Measurements from ENCODE around the gene COMT. TPM values are rescaled to one million over a fixed set of nuclear protein-coding genes. Genes with fewer than 3 reads are reported as not detected.

Gene COMT
- total RNA-seq, 4 donors from 2014 or later = 154 to 255 (median 223) TPM

DNA sequence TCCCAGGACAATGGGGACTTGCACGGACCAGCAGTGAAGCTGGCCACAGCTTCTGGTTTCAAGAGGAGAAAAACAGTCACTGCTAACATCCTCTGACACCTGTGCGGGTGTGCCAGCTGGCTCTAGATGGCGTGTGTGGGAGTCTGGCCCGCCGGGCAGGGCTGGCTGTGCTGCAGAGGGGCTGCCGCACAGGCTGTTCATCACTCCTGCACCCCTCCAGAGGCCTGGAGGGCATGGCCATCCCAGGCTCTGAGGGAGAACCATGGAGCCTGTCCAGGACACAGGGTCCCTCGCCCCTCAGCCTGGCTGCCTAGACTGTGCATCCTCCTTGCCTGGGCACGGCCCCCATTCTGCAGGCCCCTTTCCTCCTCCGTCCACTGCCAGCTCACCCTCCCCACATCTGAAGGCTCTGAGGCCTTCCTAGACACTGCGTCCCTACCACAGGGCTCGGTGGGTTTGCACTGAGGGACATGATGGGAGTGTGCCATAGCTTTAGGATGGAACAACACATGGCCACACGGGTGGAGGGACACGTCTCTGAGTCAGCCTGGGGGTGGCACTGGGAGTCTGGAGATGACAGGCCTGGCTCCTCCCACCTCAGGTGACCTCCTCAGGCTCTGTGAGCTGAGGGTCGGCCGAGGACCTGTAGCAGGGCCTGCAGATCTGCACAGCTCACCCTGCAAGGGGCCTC, 44.8 kb upstream of the COMT start:
- TF ChIP-seq, protein P1, sequence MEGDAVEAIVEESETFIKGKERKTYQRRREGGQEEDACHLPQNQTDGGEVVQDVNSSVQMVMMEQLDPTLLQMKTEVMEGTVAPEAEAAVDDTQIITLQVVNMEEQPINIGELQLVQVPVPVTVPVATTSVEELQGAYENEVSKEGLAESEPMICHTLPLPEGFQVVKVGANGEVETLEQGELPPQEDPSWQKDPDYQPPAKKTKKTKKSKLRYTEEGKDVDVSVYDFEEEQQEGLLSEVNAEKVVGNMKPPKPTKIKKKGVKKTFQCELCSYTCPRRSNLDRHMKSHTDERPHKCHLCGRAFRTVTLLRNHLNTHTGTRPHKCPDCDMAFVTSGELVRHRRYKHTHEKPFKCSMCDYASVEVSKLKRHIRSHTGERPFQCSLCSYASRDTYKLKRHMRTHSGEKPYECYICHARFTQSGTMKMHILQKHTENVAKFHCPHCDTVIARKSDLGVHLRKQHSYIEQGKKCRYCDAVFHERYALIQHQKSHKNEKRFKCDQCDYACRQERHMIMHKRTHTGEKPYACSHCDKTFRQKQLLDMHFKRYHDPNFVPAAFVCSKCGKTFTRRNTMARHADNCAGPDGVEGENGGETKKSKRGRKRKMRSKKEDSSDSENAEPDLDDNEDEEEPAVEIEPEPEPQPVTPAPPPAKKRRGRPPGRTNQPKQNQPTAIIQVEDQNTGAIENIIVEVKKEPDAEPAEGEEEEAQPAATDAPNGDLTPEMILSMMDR (IDR thresholded peaks at IDR 0.05 in 4 of 5, conservative IDR thresholded peaks at IDR 0.05 in 1 of 5) = no peak
- no peaks in the 10 kb centered on the region for H3K4me1 ChIP-seq
- H3K27ac ChIP-seq = no peak overlapping the region
- intact Hi-C loops (cut with DNase I; ENCODE audit: low total_unique reads) (no loop called here), in situ Hi-C loops (cut with MboI; ENCODE audit: low sequenced_read_pairs in 4 of 4) (no loop called here)
- H3K4me3 ChIP-seq = no peak overlapping the region
- peaks cover 0 to 27% of the 10 kb centered on the region in 2 donors for H3K36me3 ChIP-seq
- ATAC-seq (no peak), DNase-seq (no peak)
- no peaks in the 10 kb centered on the region for H3K9me3 ChIP-seq
- H3K27me3 ChIP-seq = no peaks in the 10 kb centered on the region

DNA sequence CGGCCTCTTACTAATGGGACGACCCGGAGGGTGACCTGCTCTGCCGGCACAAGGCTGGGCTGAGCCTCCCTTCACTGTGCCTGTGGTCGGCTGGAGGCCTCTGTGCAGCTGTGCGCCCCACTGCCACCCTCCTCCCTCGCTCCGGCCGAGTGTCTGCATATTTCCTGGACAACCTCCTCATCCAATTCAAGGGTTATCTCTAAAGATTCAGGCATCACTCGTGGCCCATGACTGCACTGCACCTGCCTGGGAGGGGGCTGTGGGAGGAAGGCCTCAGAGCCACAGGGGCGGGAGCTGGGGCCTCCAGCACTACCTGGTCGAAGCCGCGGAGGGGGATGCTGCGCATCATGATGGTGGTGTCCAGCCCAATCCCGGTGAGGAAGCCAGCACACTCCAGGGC, 43.8 kb upstream of the COMT start:
- intact Hi-C loops (cut with DNase I; ENCODE audit: low total_unique reads) = no loop called here
- ATAC-seq (no peak), DNase-seq (no peak)
- peaks cover 0 to 27% of the 10 kb centered on the region in 2 donors for H3K36me3 ChIP-seq
- no peak overlapping the region for H3K4me3 ChIP-seq
- no peak for TF ChIP-seq POLR2A (IDR thresholded peaks at IDR 0.05)
- TF ChIP-seq, protein P1 (IDR thresholded peaks at IDR 0.05 in 4 of 5, conservative IDR thresholded peaks at IDR 0.05 in 1 of 5) = no peak
- H3K27me3 ChIP-seq = no peaks in the 10 kb centered on the region
- in situ Hi-C loops (cut with MboI; ENCODE audit: low sequenced_read_pairs in 4 of 4) = no loop called here
- no peaks in the 10 kb centered on the region for H3K9me3 ChIP-seq
- no peak overlapping the region for H3K27ac ChIP-seq
- H3K4me1 ChIP-seq = no peaks in the 10 kb centered on the region

DNA sequence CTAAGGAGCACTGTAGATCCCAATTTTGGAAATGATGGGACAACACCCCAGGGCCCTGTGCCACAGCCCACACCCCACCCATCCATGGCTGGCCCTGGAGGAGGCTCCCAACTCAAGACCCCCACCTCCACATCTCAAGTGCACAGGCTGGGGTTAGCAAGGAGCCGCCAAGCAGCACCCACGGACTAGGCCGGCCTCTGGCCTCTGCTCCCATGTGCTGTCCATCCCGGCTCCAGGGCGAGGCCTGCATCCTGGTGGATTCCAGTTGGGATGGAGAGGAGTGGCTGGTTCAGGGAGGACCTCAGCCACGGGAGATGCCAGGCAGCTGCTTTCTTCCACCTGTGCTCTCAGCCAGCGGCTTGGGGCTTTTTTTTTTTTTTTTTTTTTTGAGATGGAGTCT, 43.4 kb upstream of the COMT start:
- no peak for TF ChIP-seq POLR2A (IDR thresholded peaks at IDR 0.05)
- TF ChIP-seq, protein P1 (IDR thresholded peaks at IDR 0.05 in 4 of 5, conservative IDR thresholded peaks at IDR 0.05 in 1 of 5) = no peak
- ATAC-seq = no peak
- Histone ChIP-seq H3K36me3 (peaks cover 0 to 27% of the 10 kb centered on the region in 2 donors), H3K27ac (no peak overlapping the region), H3K4me1 (no peaks in the 10 kb centered on the region), H3K27me3 (no peaks in the 10 kb centered on the region), H3K4me3 (no peak overlapping the region), H3K9me3 (no peaks in the 10 kb centered on the region)
- in situ Hi-C loops (cut with MboI; ENCODE audit: low sequenced_read_pairs in 4 of 4) = no loop called here
- DNase-seq = no peak
- intact Hi-C loops (cut with DNase I; ENCODE audit: low total_unique reads) = no loop called here

DNA sequence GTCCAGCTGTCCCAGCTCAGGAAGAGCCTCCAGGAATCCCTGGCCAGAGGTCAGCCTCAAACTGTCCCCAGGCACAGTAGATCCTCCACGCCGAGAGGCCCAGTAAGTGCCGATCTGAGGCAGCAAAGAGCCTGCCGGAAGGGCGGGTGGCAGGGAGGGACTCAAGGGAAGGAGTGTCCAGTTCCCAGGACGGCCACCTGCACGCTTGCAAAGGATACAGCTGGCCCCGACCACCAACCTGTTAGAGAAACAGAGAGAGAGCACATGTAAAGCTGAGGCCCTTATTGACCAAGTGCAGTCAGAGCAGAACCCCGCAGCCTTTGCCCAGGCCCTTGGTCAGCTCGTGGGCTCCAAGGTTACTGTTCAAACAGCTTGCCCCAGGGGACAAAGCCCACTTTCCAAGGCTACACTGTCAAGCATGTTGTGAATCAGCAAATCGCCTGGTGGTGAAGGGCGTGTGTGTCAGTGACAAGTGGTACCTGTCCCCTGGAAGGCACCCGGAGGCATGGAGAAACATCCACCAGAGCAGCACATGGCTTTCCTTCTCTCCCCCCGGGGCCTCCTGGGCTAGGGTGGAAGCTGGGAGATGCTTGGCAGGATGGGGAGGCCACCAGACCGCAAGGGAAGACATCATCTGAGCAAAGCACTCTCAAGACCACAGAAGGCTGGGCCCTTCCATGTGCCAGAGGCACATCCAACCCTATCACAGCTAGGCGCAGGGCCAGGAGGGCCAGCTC, 42.6 kb upstream of the COMT start:
- no peak for DNase-seq
- ATAC-seq = no peak
- no peaks in the 10 kb centered on the region for H3K27me3 ChIP-seq
- intact Hi-C loops (cut with DNase I; ENCODE audit: low total_unique reads) = no loop called here
- no peaks in the 10 kb centered on the region for H3K9me3 ChIP-seq
- peaks cover 0 to 22% of the 10 kb centered on the region in 2 donors for H3K36me3 ChIP-seq
- H3K4me3 ChIP-seq = no peak overlapping the region
- H3K27ac ChIP-seq = no peak overlapping the region
- in situ Hi-C loops (cut with MboI; ENCODE audit: low sequenced_read_pairs in 4 of 4) = no loop called here
- no peak for TF ChIP-seq POLR2A (IDR thresholded peaks at IDR 0.05)
- TF ChIP-seq, protein P1 (IDR thresholded peaks at IDR 0.05 in 4 of 5, conservative IDR thresholded peaks at IDR 0.05 in 1 of 5) = no peak
- H3K4me1 ChIP-seq = no peaks in the 10 kb centered on the region
